Neural cell (in vitro differentiated cells): ENCODE results near the gene ASB6.

Source experiments
- EP300 ChIP-seq: fragments of 450-650 bp; conservative IDR thresholded peaks from 2 replicates; pipeline ENCODE4 v1.6.1; 2014; ENCODE audit warnings: antibody characterized with exemption, mild to moderate bottlenecking, moderate library complexity; ENCODE audit not compliant: poor library complexity, severe bottlenecking
- SMC3 ChIP-seq: fragments of 450-650 bp; conservative IDR thresholded peaks from 2 replicates; pipeline ENCODE4 v1.6.1; 2014; ENCODE audit warnings: antibody characterized with exemption, mild to moderate bottlenecking, moderate library complexity; ENCODE audit not compliant: poor library complexity
- TF ChIP-seq, protein P1 (sequence below): fragments of 450-650 bp; IDR thresholded peaks from 2 replicates; pipeline ENCODE4 v1.5.1; 2014; ENCODE audit warnings: antibody characterized with exemption, mild to moderate bottlenecking, moderate library complexity; ENCODE audit not compliant: poor library complexity, severe bottlenecking

DNA sequence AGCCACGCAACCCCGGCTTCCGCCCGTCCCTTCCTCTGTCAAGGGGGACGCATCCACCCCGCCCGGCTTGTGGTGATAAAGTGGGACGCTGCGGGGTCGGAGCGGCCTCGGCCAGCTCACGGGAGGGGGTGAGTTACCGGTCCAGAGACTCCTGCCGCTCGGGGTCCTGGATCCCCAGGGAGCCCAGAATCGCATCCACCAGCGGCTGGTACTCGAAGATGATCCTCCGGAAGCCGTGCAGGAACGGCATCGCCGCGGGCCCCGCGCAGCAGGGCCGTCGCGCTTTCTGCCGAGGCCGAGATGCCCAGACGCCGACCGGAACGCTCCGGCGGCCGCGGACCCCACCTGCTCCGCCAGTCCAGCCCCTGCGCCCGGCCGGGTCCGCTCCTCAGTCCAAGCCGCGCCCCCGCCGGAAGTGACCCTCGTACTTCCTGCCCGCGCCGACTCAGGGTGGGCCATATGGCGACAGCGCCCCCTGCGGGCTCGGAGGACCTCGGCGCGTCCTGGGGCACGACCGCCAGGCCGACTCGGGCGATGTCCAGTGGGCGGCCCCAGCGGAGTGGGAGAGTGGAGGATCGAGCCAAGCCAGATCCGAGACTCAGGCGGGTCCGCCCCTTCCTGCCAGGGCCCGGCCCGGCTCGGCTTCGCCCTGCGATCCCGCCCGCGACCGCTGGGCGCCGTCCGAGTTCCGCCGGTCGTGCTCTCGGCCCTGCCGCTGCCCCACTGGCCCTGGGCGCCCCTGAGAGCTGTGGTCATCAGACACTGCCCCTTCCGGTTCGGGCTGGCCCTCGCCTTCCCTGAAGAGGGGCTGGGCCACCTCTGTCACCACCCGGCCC is at the start of gene ASB6:
- TF ChIP-seq EP300 (peak; percentile 55), SMC3 (peak; percentile 97)
- TF ChIP-seq, protein P1, sequence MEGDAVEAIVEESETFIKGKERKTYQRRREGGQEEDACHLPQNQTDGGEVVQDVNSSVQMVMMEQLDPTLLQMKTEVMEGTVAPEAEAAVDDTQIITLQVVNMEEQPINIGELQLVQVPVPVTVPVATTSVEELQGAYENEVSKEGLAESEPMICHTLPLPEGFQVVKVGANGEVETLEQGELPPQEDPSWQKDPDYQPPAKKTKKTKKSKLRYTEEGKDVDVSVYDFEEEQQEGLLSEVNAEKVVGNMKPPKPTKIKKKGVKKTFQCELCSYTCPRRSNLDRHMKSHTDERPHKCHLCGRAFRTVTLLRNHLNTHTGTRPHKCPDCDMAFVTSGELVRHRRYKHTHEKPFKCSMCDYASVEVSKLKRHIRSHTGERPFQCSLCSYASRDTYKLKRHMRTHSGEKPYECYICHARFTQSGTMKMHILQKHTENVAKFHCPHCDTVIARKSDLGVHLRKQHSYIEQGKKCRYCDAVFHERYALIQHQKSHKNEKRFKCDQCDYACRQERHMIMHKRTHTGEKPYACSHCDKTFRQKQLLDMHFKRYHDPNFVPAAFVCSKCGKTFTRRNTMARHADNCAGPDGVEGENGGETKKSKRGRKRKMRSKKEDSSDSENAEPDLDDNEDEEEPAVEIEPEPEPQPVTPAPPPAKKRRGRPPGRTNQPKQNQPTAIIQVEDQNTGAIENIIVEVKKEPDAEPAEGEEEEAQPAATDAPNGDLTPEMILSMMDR = peak; percentile 100
